ENCODE measurements around the gene OAS2. TPM values are rescaled to one million over a fixed set of nuclear protein-coding genes. Genes with fewer than 3 reads are reported as not detected.
"Not testable (repeated sequence)": the region's sequence is repeated elsewhere in the genome, so short reads cannot be mapped to it uniquely, and the experiment has no call there.

OAS2 gene
- total RNA-seq, 2 donors from 2014 or later: 6.0 to 6.8 TPM

- H3K4me3 ChIP-seq: no peak overlapping the region
- no peak for DNase-seq (ENCODE audit: low spot score)
- no peak for TF ChIP-seq CTCF (IDR thresholded peaks at IDR 0.05)
- H3K4me1 ChIP-seq: no peaks in the 10 kb centered on the region
- H3K9me3 ChIP-seq: peaks cover 0 to 2% of the 10 kb centered on the region in 2 donors
- no peaks in the 10 kb centered on the region for H3K27me3 ChIP-seq
- H3K27ac ChIP-seq: no peak overlapping the region
- peaks cover 3% of the 10 kb centered on the region for H3K36me3 ChIP-seq
These were observed 31.9 kb upstream of the OAS2 start for GRCh38 chr12:112946236-112947000.

DNA sequence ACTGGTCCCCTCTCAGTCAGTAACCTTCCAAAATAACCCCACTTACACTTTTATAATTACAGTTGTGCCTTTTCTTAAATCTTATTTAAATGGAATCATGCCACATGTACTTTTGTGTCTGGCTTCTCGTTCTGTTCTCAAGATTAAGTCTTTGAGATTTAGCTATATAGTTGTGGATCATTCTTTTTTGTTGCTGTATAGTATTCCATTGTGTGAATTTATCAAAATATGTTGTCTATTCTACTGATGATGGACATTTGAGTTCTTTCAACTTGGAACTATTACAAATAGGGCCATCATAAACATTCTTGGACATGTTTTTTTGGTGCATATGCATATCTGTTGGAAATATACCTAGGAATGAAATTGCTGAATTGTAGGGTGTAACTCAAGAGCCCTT is 31.0 kb upstream of the OAS2 start:
- no peaks in the 10 kb centered on the region for H3K4me1 ChIP-seq
- peaks cover 3% of the 10 kb centered on the region for H3K36me3 ChIP-seq

GRCh38 chr12:112947761-112948160 is 30.6 kb upstream of the OAS2 start:
- Histone ChIP-seq H3K36me3 (peaks cover 3% of the 10 kb centered on the region), H3K27ac (no peak overlapping the region), H3K9me3 (peaks cover 0 to 15% of the 10 kb centered on the region in 2 donors), H3K4me1 (no peaks in the 10 kb centered on the region), H3K27me3 (no peaks in the 10 kb centered on the region), H3K4me3 (no peak overlapping the region)
- no peak for TF ChIP-seq CTCF (IDR thresholded peaks at IDR 0.05)
- DNase-seq (ENCODE audit: low spot score): no peak

More for the DNA sequence above, 31.0 kb upstream of the OAS2 start:
- Histone ChIP-seq H3K27me3 (no peaks in the 10 kb centered on the region), H3K27ac (no peak overlapping the region), H3K9me3 (peaks cover 0 to 11% of the 10 kb centered on the region in 2 donors), H3K4me3 (no peak overlapping the region)
- DNase-seq (ENCODE audit: low spot score): no peak
- no peak for TF ChIP-seq CTCF (IDR thresholded peaks at IDR 0.05)

DNA sequence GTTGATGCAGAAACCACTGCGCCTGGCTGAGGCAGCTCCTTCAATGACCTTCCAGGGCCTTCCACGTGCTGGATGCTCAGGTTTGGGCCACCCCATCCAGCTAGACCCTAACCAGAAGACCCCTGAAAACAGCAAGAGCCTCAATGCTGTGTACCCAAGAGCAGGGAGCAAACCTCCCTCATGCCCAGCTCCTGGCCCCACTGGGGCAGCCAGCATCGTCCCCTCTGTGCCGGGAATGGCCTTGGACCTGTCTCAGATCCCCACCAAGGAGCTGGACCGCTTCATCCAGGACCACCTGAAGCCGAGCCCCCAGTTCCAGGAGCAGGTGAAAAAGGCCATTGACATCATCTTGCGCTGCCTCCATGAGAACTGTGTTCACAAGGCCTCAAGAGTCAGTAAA is 29.5 kb upstream of the OAS2 start:
- Histone ChIP-seq H3K36me3 (peaks cover 3% of the 10 kb centered on the region), H3K4me3 (no peak overlapping the region), H3K4me1 (no peaks in the 10 kb centered on the region), H3K9me3 (peaks cover 0 to 15% of the 10 kb centered on the region in 2 donors), H3K27ac (no peak overlapping the region), H3K27me3 (no peaks in the 10 kb centered on the region)
- no peak for TF ChIP-seq CTCF (IDR thresholded peaks at IDR 0.05)
- DNase-seq (ENCODE audit: low spot score): no peak

DNA sequence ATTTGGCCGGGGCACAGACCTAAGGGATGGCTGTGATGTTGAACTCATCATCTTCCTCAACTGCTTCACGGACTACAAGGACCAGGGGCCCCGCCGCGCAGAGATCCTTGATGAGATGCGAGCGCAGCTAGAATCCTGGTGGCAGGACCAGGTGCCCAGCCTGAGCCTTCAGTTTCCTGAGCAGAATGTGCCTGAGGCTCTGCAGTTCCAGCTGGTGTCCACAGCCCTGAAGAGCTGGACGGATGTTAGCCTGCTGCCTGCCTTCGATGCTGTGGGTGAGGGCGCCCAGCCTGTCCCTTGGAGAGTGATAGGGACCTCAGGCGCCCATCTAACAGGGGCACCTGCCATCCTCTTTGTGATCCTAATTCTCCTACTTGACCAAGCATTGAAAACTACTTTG is 27.6 kb upstream of the OAS2 start:
- H3K36me3 ChIP-seq: peaks cover 3% of the 10 kb centered on the region
- no peak for DNase-seq (ENCODE audit: low spot score)

DNA sequence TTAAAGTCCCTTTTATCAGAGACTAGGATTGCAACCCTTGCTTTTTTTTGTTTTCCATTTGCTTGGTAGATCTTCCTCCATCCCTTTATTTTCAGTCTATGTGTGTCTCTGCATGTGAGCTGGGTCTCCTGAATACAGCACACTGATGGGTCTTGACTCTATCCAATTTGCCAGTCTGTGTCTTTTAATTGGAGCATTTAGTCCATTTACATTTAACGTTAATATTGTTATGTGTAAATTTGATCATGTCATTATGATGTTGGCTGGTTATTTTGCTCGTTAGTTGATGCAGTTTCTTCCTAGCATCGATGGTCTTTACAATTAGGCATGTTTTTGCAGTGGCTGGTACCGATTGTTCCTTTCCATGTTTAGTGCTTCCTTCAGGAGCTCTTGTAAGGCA is 21.2 kb upstream of the OAS2 start:
- not testable (repeated sequence) for H3K36me3 ChIP-seq; H3K27me3 ChIP-seq; H3K4me1 ChIP-seq; H3K27ac ChIP-seq; DNase-seq (ENCODE audit: low spot score); H3K4me3 ChIP-seq
- H3K9me3 ChIP-seq: peaks cover 0 to 18% of the 10 kb centered on the region in 2 donors

More for the DNA sequence above, 27.6 kb upstream of the OAS2 start:
- Histone ChIP-seq H3K4me3 (no peak overlapping the region), H3K27me3 (no peaks in the 10 kb centered on the region), H3K4me1 (no peaks in the 10 kb centered on the region), H3K9me3 (peaks cover 0 to 15% of the 10 kb centered on the region in 2 donors), H3K27ac (no peak overlapping the region)
- no peak for TF ChIP-seq CTCF (IDR thresholded peaks at IDR 0.05)
